HG02588 (cell line): Measurements from ENCODE around the gene UBR7.
"Not testable (repeated sequence)": the region's sequence is repeated elsewhere in the genome, so short reads cannot be mapped to it uniquely, and the experiment has no call there.

Source experiments
- ATAC-seq: cut with Tn5 transposase; IDR thresholded peaks from one replicate; pipeline ENCODE4 v1.9.1; 2021; ENCODE audit warnings: mild to moderate bottlenecking, moderate library complexity; ENCODE audit not compliant: unreplicated experiment

The UBR7 gene, protein sequence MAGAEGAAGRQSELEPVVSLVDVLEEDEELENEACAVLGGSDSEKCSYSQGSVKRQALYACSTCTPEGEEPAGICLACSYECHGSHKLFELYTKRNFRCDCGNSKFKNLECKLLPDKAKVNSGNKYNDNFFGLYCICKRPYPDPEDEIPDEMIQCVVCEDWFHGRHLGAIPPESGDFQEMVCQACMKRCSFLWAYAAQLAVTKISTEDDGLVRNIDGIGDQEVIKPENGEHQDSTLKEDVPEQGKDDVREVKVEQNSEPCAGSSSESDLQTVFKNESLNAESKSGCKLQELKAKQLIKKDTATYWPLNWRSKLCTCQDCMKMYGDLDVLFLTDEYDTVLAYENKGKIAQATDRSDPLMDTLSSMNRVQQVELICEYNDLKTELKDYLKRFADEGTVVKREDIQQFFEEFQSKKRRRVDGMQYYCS

DNA sequence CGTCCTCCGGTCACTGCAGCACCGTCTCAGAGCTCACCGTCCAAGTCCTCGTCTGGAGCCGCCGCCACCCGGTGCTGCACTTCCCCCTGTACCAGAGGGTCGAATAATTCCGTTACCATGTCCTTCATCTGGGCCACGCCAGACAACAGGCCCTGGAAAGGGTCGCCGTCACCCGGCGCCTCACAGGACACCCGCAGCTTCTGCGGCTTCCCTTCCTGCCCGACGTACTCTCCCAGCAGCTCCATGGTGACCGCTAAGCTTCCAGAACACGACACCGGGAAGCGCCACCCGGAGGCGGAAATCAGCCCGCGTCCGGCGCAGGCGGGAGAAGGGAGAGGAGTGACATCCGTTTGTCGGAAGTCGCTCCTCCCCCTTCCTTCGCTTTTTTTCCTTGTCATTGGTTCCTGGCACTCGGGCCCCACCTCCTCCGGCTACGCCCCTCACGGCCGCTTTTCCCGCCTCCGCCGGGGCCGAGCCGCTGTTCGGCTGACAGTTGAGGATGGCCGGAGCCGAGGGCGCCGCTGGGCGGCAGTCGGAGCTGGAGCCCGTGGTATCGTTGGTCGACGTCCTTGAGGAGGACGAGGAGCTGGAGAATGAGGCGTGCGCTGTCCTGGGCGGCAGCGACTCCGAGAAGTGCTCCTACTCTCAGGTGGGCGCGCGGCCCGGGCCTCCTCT lies at the start of gene UBR7, which contains the start of gene GON7:
TSS of gene UBR7 (plus strand) at position 464 of the 675 bp plus-strand sequence. CDS start at position 500, 36 bp downstream.
TSS of gene GON7 (minus strand) at position 273 of the 675 bp plus-strand sequence. CDS start at position 245, 28 bp downstream.
- peak; percentile 87 for ATAC-seq

DNA sequence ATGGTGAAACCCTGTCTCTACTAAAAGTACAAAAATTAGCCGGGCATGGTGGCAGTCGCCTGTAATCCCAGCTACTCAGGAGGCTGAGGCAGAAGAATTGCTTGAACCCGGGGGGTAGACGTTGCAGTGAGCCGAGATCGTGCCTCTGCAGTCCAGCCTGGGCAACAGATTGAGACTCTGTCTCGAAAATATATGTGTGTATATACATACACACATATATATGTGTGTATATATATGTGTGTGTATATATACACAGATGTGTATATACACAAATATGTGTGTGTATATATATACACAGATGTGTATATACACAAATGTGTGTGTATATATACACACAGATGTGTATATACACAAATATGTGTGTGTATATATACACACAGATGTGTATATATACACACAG lies 48.7 kb upstream of the UBR7 start:
- not testable (repeated sequence) for ATAC-seq

DNA sequence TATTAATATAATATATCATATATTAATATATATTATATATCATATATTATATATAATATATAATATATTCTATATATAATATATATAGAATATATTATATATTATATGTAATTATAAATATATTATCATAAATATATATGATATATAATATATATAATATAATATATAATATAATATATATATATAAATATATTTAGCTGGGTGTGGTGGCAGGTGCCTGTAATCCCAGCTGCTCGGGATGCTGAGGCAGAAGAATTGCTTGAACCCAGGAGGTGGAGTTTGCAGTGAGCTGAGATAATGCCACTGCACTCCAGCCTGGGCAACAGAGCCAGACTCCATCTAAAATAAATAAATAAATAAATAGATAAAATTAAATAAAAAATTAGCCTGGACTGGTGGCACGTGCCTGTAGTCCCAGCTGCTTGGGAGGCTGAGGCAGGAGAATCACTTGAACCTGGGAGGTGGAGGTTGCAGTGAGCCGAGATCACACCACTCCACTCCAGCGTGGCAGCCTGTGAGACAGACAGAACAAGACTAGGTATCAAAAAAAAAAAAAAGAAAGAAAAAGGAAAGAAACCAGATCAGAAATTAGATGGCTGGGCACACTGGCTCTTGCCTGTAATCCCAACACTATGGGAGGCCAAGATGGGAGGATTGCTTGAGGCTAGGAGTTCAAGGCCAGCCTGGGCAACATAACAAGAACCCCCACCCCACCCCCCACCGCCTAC lies 47.3 kb upstream of the UBR7 start:
- not testable (repeated sequence) for ATAC-seq

DNA sequence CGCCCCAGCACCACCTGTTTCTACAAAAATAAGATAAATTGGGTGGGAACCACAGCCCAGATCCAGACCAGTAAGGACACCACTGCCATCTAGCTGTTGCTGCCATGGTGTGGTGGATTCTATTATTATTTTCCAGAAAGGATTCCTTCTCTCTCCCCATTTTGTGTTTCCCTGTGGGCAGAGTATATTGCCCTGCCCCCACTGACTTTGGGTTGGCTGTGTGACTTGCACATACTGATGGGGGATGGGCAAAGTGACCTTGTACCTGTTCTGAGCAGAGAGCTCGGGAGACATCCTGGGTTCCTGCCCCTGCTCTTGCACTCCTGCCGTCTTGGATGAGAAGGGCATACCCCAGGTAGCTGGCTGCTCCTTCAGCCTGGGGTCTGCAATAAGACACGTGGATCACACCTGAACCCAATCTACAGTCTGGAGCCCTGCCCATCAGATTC lies 46.7 kb upstream of the UBR7 start:
- ATAC-seq = no peak

DNA sequence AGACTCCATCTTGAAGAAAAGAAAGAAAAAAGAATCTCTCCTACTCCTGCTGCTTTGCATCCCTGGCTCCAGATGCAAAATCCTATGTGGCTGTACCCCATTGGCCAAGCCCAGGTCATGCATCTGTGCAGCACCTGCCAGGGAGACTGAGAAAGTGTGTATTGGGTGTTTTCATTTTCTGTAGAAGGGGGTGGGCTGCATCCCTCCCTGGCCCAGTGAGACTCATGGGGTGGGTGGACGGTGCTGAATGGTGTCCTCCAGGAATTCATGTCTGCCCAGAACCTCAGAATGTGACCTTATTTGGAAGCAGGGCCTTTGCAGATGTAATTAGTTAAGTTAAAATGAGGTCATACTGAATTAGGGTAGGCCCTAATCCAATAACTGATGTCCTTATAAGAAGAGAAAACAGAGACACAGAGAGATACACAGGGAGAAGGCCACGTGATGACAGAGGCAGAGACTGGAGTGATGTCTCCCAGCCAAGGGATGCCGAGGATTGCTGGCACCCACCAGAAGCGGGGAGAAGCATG lies 45.6 kb upstream of the UBR7 start:
- ATAC-seq = no peak

DNA sequence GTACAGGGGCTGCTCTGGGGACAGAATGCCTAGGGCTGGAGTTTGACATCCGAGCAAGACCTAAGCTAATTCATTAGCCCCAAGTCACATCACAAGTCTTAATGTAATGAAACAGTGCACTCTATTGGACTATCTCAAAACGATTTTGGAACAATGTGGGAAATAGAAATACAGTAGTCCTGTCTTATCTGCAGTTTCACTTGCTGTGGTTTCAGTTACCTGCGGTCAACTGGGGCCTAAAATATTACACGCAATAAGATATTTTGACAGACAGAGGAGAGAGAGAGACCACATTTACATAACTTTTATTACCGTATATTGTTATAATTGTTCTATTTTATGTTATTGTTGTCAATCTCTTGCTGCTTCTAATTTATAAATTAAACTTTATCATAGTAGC lies 43.5 kb upstream of the UBR7 start:
- no peak for ATAC-seq

DNA sequence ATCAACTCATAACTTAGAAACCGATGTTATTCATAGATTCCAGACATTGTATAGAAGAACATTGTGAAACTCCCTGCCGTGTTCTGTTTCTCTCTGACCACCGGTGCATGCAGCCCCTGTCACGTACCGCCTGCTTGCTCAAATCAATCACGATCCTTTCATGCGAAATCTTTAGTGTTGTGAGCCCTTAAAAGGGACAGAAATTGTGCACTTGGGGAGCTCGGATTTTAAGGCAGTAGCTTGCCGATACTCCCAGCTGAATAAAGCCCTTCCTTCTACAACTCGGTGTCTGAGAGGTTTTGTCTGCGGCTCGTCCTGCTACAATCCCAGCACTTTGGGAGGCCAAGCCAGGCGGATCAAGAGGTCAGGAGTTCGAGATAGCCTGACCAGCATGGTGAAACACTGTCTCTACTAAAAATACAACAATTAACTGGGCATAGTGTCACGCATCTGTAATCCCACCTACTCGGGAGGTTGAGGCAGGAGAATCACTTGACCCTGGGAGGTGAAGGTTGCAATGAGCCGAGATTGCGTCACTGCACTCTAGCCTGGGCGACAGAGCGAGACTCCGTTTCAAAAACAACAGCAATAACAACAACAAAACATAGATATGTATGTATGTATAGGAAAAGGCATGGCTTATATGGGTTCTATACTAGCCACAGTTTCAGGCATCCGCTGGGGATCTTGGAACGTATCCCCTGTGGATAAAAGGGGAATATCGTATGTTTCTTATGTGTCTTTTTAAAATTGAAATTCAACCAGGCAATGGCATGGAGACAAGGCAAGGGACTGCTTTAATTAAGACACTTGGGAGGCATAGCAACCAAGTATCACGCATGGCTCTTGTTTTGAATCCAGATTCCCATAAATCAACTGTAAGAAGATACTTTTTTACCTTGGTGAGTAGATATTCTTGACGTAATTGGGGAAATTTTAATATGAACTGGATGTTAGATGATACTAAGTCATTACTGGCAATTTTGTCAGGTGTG lies 41.5 kb upstream of the UBR7 start:
- ATAC-seq = not testable (repeated sequence)

DNA sequence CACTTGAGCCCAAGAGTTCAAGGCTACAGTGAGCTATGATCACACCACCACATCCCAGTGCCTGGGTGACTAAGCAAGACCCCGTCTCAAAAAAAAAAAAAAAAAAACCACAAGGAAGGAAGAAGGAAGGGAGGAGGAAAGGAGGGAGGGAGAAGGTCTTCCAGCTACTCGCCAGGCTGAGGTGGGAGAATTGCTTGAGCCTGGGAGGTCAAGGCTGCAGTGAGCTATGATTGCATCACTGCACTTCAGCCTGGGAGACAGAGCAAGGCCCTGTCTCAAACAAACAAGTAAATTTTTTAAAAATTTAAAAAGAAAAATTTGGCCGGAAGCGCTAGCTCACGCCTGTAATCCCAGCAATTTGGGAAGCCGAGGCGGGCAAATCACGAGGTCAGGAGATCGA lies 38.4 kb upstream of the UBR7 start:
- ATAC-seq = not testable (repeated sequence)

DNA sequence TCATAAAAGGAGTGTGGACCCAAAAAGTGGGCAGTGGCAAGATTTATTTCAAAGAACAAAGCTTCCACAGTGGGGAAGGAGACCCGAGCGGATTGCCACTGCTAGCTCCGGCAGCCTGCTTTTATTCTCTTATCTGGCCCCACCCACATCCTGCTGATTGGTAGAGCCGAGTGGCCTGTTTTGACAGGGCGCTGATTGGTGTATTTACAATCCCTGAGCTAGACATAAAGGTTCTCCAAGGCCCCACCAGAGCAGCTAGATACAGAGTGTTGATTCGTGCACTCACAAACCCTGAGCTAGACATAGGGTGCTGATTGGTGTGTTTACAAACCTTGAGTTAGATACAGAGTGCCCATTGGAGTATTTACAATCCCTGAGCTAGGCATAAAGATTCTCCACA lies 37.4 kb upstream of the UBR7 start:
- ATAC-seq = not testable (repeated sequence)

DNA sequence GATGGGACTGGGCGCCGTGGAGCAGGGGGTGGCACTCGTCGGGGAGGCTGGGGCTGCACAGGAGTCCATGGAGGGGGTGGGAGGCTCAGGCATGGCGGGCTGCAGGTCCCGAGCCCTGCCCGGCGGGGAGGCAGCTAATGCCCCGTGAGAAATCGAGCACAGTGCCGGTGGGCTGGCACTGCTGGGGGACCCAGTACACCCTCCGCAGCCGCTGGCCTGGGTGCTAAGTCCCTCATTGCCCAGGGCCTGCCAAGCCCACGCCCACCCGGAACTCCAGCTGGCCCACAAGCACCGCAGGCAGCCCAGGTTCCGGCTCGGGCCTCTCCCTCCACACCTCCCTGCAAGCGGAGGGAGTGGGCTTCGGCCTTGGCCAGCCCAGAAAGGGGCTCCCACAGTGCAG lies 36.9 kb upstream of the UBR7 start:
- ATAC-seq = not testable (repeated sequence)

DNA sequence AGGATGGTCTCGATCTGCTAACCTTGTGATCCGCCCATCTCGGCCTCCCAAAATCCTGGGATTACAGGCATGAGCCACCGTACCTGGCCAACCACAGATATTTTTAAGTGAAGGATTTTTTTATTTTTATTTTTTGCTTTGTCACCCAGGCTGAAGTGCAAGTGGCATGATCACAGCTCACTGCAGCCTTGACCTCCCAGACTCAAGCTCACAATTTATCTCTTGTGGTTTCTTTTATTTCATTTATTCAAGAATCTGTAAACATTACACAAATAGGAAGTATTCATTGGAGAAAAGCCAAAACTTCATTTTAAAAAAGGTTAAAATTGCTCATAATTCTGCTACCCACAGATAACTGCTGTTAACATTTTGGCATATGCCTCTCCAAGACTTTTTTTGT lies 35.7 kb upstream of the UBR7 start:
- no peak for ATAC-seq

DNA sequence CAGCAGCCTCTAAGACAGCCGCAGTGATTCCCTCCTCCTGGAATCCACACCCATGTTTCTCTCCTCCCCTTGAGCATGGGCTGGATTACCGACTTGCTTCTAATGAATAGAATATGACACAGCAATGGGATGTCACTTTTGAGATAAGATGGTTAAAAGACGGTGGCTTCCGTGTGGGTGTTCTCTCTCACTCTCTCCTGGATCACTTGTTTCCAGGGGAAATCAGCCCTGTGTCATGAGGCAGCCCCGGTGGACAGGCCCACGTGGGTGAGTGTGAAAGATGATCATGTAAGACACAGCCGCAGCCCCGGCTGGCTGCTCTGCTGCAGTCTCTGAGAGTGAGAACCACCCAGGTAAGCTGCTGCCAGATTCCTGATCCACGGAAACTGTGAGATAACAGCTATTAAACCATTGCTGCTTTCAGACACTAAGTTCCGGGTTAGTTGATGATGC lies 33.1 kb upstream of the UBR7 start:
- ATAC-seq = no peak

DNA sequence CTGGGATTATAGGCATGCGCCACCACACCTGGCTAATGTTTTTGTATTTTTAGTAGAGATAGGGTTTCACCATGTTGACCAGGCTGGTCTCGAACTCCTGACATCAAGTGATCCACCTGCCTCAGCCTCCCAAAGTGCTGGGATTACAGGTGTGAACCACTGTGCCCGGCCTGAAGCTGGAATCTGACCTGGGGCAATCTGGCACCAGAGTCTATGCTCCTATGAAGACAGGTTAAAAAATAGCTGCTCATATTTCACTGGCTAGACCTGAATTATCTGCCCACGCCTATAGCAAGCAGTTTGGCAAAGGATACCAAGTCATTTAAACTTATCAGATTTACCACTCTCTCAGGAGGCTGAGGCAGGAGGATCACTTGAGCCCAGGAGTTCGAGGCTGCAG lies 32.3 kb upstream of the UBR7 start:
- not testable (repeated sequence) for ATAC-seq

DNA sequence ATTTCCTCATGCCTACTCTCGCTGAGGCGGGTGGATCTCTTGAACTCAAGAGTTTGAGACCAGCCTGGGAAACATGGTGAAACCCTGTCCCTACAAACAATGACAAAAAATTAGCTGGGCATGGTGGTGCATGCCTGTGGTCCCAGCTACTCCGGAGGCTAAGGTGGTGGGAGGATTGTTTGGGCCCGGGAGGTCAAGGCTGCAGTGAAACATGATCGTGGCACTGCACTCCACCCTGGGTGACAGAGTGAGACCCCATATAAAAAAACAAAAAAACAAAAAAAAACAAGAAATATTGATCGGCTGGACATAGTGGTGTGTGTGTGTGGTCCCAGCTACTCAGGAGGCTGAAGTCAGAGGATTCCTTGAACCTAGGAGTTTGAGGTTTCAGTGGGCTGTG lies 31.6 kb upstream of the UBR7 start:
- ATAC-seq = no peak

DNA sequence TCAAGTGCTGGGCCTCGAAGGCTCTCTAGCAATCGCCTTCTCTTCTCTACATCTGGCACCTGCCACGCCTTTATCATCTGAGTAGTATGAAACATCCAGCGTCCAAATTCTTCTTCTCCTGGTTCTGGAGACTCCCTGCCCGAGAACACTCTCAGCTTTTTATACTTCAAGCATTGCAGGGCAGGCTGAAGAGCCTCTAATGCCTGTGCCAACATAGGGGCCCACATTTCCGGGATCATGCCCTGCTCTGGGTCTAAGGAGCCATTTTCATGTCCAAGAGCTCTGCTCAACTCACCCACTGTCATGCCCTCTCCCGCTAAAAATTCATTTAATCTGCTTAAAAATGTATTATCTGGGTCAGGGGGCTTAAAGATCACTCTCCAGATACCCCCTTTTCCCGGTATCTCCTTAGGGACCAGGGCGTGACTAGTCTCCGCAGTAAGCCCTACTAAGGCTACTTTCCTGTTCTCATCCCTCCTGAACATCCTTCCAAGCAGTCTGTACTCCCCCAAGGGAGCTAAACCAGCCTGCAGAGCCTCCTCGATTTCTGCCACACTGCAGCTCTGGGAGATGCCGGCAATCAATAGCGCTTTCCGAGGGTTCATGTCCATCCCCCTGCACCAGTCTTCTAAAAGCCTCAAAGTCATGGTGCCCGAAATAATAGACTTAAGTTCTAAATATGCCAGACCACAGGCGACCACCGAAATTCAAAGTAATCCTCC lies 23.3 kb upstream of the UBR7 start:
- no peak for ATAC-seq

DNA sequence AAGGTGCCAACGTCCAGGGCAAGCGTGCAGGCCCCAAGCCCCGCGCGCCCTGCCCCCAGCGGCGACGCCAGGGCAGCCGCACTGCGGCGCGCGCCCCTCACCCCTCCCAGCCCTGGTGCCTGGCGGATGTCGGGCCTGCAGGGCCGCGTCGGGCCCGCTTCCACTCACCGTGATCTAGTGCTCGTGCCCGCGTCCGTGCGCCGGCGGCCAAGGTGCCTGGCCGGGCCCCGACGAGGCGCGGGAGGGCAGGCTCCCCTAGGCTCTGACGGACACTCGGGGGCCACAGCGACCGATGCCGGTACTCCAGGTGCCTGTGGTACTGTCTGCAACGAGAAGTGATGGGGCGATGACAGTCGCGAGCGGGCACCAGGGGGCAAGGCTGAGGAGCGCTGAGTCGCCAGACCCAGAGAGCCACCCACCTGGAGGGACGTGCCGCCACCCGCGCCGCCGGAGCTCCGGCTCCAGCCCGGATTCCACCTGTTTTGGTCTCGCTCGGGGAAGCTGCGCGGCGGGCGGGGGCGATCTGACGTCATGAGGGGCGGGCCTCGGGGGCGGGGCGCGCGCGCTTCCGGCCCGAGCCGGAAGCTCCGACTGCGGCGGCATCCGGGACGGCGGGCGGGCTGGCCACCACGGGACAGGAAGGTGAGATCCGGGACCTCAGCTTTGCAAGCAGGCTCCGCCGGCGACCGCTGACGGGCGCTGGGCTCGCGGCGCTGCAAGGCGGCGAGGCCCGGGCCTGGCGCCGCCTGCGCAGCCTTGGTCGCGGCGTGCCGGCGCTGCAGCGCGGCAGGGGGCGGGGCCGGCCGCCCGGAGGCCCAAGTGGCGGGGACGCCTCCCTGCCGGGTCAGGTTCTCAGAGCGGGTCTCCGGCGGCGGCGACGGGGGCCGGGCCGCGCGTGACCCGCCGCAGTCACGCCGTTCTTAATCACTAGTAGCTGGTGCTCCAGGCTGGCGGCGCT lies 22.4 kb upstream of the UBR7 start, which contains the start of the genes LYSET and MOAP1:
TSS of gene LYSET (plus strand) at position 927 of the 958 bp plus-strand sequence. CDS start 89 bp downstream, outside the sequence.
TSS of gene MOAP1 (minus strand) at position 507 of the 958 bp plus-strand sequence. CDS start 655 bp downstream, outside the sequence.
- ATAC-seq = peak; percentile 83

DNA sequence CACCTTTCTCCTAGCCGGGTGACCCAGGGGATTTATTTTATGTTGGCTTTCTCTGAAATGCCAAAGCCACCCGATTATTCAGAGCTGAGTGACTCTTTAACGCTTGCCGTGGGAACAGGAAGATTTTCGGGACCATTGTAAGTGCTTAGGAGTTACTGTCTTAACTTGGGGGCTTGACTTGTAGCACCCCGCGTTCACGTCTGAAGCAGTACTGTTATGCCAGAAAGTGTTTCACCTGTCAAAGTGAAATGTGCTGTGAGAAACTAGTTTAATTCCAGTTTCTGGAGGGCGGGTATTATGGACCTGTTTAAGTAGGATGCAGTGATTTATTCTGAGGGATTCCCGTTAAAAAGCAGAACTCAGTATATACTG lies 21.7 kb upstream of the UBR7 start:
- peak; percentile 8 for ATAC-seq

DNA sequence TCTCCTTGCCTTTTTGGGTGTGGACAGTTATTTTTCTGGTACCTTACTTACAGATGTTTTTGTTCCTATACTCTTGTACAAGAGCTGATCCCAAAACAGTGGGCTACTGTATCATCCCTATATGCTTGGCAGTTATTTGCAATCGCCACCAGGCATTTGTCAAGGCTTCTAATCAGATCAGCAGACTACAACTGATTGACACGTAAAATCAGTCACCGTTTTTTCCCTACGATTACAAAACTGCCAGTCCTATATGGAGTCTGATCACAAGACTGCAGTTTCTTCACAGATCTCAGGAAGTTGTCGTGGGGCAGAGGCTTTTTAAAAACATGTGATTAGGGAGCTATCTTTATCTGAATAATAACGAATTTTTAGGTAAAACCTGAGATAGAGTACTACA lies 20.6 kb upstream of the UBR7 start:
- ATAC-seq = no peak
